ENCODE measurements around the gene CZIB. TPM values are rescaled to one million over a fixed set of nuclear protein-coding genes. Genes with fewer than 3 reads are reported as not detected.

CZIB gene
- total RNA-seq, 1 experiment from 2014 or later = 67.0 TPM

GRCh38 chr1:53259932-53260331 lies 39.5 kb upstream of the CZIB start:
- Histone ChIP-seq H4K8ac (replicated peaks; ENCODE audit: insufficient read length, low read depth, low read length) (no peak overlapping the region), H4K5ac (ENCODE audit: insufficient read length, low read depth, low read length) (no peak overlapping the region), H4K91ac (ENCODE audit: insufficient read length, low read depth, low read length) (no peak overlapping the region), H3K56ac (ENCODE audit: insufficient read length, low read depth, low read length) (no peak overlapping the region), H2AFZ (ENCODE audit: low read length) (no peak overlapping the region), H3K4me2 (ENCODE audit: insufficient read depth, insufficient read length, low read length) (no peak overlapping the region), H3K79me1 (ENCODE audit: insufficient read depth, low read depth, low read length, poor library complexity, severe bottlenecking) (no peaks in the 10 kb centered on the region), H3K4ac (ENCODE audit: low read depth, low read length) (no peak overlapping the region), H2AK5ac (ENCODE audit: insufficient read length, low read length) (no peak overlapping the region), H3K23ac (ENCODE audit: insufficient read length, low read depth, low read length) (no peak overlapping the region), H2BK120ac (ENCODE audit: low read depth, low read length, poor library complexity, severe bottlenecking) (no peak overlapping the region), H3K27ac (ENCODE audit: insufficient read length, low read depth, low read length) (no peak overlapping the region), H3K9me3 (ENCODE audit: control insufficient read depth, low read depth, low read length) (no peaks in the 10 kb centered on the region), H2BK12ac (ENCODE audit: insufficient read length, low read depth, low read length) (no peak overlapping the region), H3K9ac (ENCODE audit: extremely low read depth, insufficient read length, low read length) (no peak overlapping the region), H3K79me2 (ENCODE audit: insufficient read depth, low read length) (no peaks in the 10 kb centered on the region), H2BK20ac (ENCODE audit: low read depth, low read length, poor library complexity, severe bottlenecking) (no peak overlapping the region), H4K20me1 (ENCODE audit: control insufficient read depth, insufficient read depth, insufficient read length) (no peaks in the 10 kb centered on the region), H3K14ac (ENCODE audit: insufficient read depth, low read length) (no peak overlapping the region), H3T11ph (ENCODE audit: low read length) (no peak overlapping the region), H2BK15ac (ENCODE audit: low read depth, low read length) (no peak overlapping the region), H3K23me2 (ENCODE audit: insufficient read length, low read depth, low read length, poor library complexity, severe bottlenecking) (no peaks in the 10 kb centered on the region), H2BK5ac (ENCODE audit: insufficient read length, low read length) (no peak overlapping the region), H3K4me1 (ENCODE audit: insufficient read depth, low read length) (no peaks in the 10 kb centered on the region), H3K27me3 (ENCODE audit: insufficient read depth, low read length) (no peaks in the 10 kb centered on the region), H3K18ac (ENCODE audit: insufficient read length, low read depth, low read length) (no peak overlapping the region)
- Mint-ChIP-seq H3K9me3 (no peaks in the 10 kb centered on the region), H3K4me1 (no peaks in the 10 kb centered on the region), H3K27ac (no peak overlapping the region), H3K4me3 (no peak overlapping the region), H3K27me3 (ENCODE audit: low read depth) (no peaks in the 10 kb centered on the region), H3K36me3 (ENCODE audit: insufficient read depth in 1 of 3, low read depth in 3 of 3) (peaks cover 52 to 94% (median 87%) of the 10 kb centered on the region in 3 experiments; a peak in 6 of 7 replicates)
- DNase-seq = no peak
- TF ChIP-seq CTCF (conservative IDR thresholded peaks at IDR 0.05) = no peak
- no CpG with 5 or more reads among the region's 2 CpGs for WGBS (ENCODE audit: extremely low coverage, insufficient read length, low lambda C conversion rate)
